ACC112 (cell line): ENCODE measurements around the gene GYPE.
"Not testable (repeated sequence)": the region's sequence is repeated elsewhere in the genome, so short reads cannot be mapped to it uniquely, and the experiment has no call there.

Source experiments
- H2AFZ ChIP-seq: fragments of 200-600 bp; sonication (generic); one replicate; pipeline ENCODE4 v1.6.0; 2017; ENCODE audit warnings: antibody characterized with exemption, low read length; ENCODE audit not compliant: unreplicated experiment
- H3K27ac ChIP-seq: fragments of 200-600 bp; sonication (generic); 2 replicates; pipeline ENCODE4 v1.5.1; 2014; ENCODE audit warnings: low read depth, mild to moderate bottlenecking, antibody characterized with exemption, low read length, moderate library complexity
- H3K27me3 ChIP-seq: fragments of 200-600 bp; sonication (generic); 2 replicates; pipeline ENCODE4 v1.6.1; 2014; ENCODE audit warnings: mild to moderate bottlenecking, antibody characterized with exemption, low read length, moderate library complexity, mixed read lengths; ENCODE audit not compliant: insufficient read depth
- H3K36me3 ChIP-seq: fragments of 200-600 bp; sonication (generic); 2 replicates; pipeline ENCODE4 v1.6.1; 2016; ENCODE audit warnings: mild to moderate bottlenecking, antibody characterized with exemption, low read length, moderate library complexity, mixed read lengths; ENCODE audit not compliant: insufficient read depth
- H3K4me1 ChIP-seq: fragments of 200-600 bp; sonication (generic); one replicate; pipeline ENCODE4 v1.6.1; 2016; ENCODE audit warnings: low read length, mixed read lengths; ENCODE audit not compliant: insufficient read depth, unreplicated experiment, control insufficient read depth
- H3K4me3 ChIP-seq: fragments of 200-600 bp; sonication (generic); 2 replicates; pipeline ENCODE4 v1.5.1; 2014; ENCODE audit warnings: mild to moderate bottlenecking, low read depth, low read length
- H3K79me2 ChIP-seq: fragments of 200-600 bp; sonication (generic); one replicate; pipeline ENCODE4 v1.6.0; 2016; ENCODE audit warnings: low read length; ENCODE audit not compliant: control insufficient read depth, unreplicated experiment, insufficient read depth

GYPE gene

DNA sequence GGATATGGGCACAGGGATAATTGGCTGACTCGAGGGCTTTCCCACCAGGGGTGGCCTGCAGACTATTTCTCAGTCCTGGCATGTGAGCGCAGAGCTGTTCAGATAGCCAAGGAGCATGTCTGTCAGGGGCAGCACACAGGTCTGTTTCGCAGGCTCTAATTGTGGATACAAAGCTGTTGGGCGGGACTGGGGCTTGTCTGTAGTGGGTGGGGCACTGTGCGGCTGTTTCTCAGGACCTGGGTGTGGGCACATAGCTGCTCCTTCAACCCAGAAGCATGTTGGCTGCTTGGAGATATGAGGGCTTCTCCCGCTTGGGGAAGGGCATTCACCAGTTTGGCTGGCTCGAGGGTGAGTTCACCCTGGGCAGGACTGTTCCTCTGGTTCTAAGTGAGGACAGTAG lies 65.9 kb downstream of the GYPE start:
- H3K4me3 ChIP-seq, H3K79me2 ChIP-seq, H3K27ac ChIP-seq, H3K27me3 ChIP-seq, H3K4me1 ChIP-seq, H2AFZ ChIP-seq, H3K36me3 ChIP-seq: not testable (repeated sequence)

DNA sequence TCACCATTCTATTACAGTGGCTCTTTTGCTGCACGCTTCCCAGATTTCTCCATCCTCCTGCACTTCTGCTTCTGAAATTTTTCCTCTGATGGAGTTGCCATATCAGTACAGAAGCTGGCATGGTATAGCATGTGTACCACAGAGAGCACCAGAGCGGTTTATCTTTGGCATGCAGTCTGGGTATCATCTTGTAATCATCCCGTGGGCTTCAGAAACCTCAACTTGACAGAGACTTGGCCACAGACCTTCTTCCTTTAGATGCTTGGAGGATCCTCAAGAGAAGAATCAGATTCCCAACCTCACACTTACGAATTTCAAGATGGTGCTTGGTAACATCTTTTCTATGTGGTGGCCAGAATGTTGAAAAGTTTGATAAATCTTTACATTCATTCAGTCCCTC lies 71.2 kb downstream of the GYPE start:
- H3K36me3 ChIP-seq, H3K4me1 ChIP-seq, H3K27ac ChIP-seq, H3K4me3 ChIP-seq, H2AFZ ChIP-seq, H3K27me3 ChIP-seq, H3K79me2 ChIP-seq: not testable (repeated sequence)

DNA sequence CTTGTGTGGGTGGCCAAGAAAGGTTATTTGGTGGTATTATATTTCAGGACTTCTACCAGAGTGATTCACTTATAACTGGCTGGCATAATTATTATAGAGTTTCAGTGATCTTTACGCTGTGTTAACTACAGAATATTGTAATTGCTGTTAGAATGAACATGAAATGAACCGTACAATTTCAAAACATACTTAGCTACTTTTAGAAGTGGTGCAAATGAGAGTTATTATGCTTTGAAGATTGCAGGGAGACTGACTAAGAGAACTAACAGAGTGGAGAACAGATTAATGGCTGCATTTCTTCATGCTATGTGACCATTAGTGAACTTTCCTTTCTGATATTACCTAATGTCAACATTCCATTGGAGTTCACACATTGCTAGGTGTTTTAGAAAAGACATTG lies 71.7 kb downstream of the GYPE start:
- H3K4me1 ChIP-seq, H2AFZ ChIP-seq, H3K4me3 ChIP-seq, H3K27me3 ChIP-seq, H3K27ac ChIP-seq, H3K79me2 ChIP-seq, H3K36me3 ChIP-seq: not testable (repeated sequence)

DNA sequence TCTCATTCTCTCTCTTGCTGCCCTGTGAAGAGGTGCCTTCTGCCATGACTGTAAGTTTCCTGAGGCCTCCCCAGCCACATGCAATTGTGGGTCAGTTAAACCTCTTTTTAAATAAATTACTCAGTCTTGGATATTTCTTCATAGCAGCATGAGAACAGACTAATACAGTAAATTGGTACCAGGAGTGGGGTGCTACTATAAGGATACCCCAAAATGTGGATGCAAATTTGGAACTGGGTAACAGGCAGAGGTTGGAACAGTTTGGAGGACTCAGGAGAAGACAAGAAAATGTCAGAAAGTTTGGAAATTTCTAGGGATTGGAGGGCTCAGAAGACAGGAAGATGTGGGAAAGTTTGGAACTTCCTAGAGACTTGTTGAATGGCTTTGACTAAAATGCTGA lies 74.8 kb downstream of the GYPE start:
- not testable (repeated sequence) for H3K27me3 ChIP-seq, H3K27ac ChIP-seq, H3K79me2 ChIP-seq, H2AFZ ChIP-seq, H3K36me3 ChIP-seq, H3K4me3 ChIP-seq, H3K4me1 ChIP-seq

DNA sequence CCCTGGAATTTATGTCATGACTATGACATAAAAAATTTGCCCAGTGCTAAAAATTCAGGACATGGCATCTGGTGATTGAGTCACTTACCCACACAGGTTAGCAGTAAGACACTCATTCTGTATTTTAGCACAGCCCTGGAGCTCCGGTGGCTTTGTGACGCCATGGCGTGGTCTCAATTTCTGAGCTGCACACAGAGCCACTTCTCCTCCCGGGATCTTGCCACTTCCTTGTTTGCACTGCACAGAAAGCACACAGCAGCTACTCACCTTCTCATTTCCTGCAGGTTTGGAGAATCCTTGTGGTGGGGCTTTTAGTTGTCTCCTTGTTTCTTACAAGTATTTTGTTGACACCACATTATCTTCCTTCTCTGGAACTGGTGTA lies 76.1 kb downstream of the GYPE start:
- not testable (repeated sequence) for H3K27ac ChIP-seq, H3K36me3 ChIP-seq, H3K27me3 ChIP-seq, H3K4me1 ChIP-seq, H2AFZ ChIP-seq, H3K79me2 ChIP-seq, H3K4me3 ChIP-seq
